Measurements from ENCODE around the gene GHSR. TPM values are rescaled to one million over a fixed set of nuclear protein-coding genes. Genes with fewer than 3 reads are reported as not detected.

GHSR gene
- total and polyA plus RNA-seq, 2 experiments from 2014 or later, result not detected

- H3K4me2 ChIP-seq (ENCODE audit: unreplicated experiment), result no peak overlapping the region
- H3F3A ChIP-seq (ENCODE audit: insufficient read depth), result peaks cover 38% of the 10 kb centered on the region; the same call in 1 of the 2 replicates
- H3K36me3 ChIP-seq (ENCODE audit: low read depth), result peaks cover 49% of the 10 kb centered on the region
- H3K9ac ChIP-seq, result no peak overlapping the region
- no peaks in the 10 kb centered on the region for H3K9me3 ChIP-seq (ENCODE audit: low read depth)
- H3K9me2 ChIP-seq (ENCODE audit: insufficient read depth), result no peaks in the 10 kb centered on the region
- H3K79me2 ChIP-seq (ENCODE audit: insufficient read depth), result peaks cover 62% of the 10 kb centered on the region
- H3K4me3 ChIP-seq, result no peak overlapping the region
- in situ Hi-C loops (cut with MboI), result no loop called here
- H3K27me3 ChIP-seq (replicated peaks; ENCODE audit: insufficient read depth), result no peaks in the 10 kb centered on the region
- peaks cover 8% of the 10 kb centered on the region; the same call in 1 of the 2 replicates for H3K4me1 ChIP-seq (ENCODE audit: insufficient read depth)
- no peak overlapping the region for H2AFZ ChIP-seq
- DNase-seq, result no peak
- TF ChIP-seq EZH2 (IDR thresholded peaks at IDR 0.05; ENCODE audit: insufficient read depth, poor library complexity, severe bottlenecking) (no peak), EZH2phosphoT487 (IDR thresholded peaks at IDR 0.05; ENCODE audit: insufficient read depth, low read depth) (no peak)
- 96 to 97% methylated on average over 2 of the region's 2 CpGs for WGBS, 2 experiments (ENCODE audit: low coverage in 1 of 2, low lambda C conversion rate in 2 of 2, missing lambda C conversion rate in 2 of 2)
- 0 out of 2 replicates have a peak, but pooled peaks cover 2% of the 10 kb centered on the region for H4K20me1 ChIP-seq (ENCODE audit: insufficient read depth)
- H3K27ac ChIP-seq, result no peak overlapping the region
Observed at GRCh38 chr3:172394692-172395091, 53.6 kb downstream of the GHSR start.

Other genes with a start within 250 kb of the GHSR start
- 0.63 TPM in 1 of 2 replicates, not detected in the other for gene TNFSF10, start 75.0 kb upstream of the GHSR start, total RNA-seq (2014; rRNA removed; shearing (Covaris generic))
- gene TNFSF10, start 75.0 kb upstream of the GHSR start, polyA plus RNA-seq (2016; fragmentation: Nextera tagmentation; extraction: Ambion mirVana), result not detected in 2 replicates

Measured in GM23248 (cell line).